ENCODE measurements around the gene RNF150.

DNA sequence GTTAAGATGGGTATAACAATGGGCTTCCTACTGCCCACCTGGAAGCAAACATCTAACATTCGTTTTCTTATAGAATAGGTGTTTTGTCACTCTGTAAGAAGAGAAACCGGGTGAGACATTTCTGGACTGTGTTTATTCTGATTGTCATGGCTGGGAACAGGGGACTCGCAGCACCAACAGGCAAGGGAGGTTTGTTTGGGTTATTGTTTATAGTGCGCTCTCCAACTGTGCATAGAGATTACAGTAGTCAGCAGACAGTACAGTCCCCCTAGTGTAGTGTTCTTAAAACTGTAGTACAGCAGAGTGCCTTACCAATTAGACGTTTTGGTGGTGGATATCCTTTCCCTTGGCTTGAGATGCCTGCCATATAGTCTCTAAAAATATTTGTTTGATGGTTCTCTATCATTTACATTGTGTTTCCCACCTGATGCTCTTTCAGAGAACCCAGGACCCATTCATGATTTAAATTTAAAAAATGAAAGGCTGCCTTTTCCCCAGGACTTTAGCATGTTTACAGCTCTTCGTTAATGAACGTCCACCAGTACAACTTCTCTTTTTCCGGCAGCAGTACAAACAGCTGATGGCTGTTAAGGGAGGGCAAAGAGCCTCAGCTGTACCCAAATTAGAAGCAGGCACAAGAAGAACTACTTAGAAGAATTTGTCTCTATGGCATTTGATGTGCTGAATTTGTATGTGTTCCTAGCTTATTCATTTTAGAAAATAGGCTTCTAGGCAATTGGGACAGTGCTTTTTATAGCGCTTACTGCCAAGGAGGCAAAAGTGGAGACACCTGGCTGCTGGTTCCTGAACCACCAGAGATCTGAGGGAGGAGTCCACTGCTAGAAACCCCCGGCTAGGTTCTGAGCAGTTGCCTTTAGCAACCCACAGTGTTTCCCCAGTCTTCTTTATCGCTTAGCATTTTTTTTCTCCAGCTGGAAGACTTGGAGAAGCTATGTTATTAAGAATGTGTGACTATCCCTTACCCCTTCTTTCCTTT lies 1.0 kb upstream of the RNF150 start:
- TF ChIP-seq, protein P1, sequence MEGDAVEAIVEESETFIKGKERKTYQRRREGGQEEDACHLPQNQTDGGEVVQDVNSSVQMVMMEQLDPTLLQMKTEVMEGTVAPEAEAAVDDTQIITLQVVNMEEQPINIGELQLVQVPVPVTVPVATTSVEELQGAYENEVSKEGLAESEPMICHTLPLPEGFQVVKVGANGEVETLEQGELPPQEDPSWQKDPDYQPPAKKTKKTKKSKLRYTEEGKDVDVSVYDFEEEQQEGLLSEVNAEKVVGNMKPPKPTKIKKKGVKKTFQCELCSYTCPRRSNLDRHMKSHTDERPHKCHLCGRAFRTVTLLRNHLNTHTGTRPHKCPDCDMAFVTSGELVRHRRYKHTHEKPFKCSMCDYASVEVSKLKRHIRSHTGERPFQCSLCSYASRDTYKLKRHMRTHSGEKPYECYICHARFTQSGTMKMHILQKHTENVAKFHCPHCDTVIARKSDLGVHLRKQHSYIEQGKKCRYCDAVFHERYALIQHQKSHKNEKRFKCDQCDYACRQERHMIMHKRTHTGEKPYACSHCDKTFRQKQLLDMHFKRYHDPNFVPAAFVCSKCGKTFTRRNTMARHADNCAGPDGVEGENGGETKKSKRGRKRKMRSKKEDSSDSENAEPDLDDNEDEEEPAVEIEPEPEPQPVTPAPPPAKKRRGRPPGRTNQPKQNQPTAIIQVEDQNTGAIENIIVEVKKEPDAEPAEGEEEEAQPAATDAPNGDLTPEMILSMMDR (IDR thresholded peaks at IDR 0.05): no peak
- no peak for TF ChIP-seq POLR2A (IDR thresholded peaks at IDR 0.05)
